Astrocyte of the spinal cord (primary cell): Measurements from ENCODE around the gene KMT2D.

ENCODE experiments used
- DNase-seq: peaks from one replicate; pipeline ENCODE4 v3.0.0; 2011; ENCODE audit warnings: low read depth, low spot score
- H3K4me3 ChIP-seq: 2 replicates; pipeline ENCODE4 v1.5.1; 2011; ENCODE audit warnings: low read depth, mild to moderate bottlenecking, low read length, moderate library complexity
- CTCF ChIP-seq: IDR thresholded peaks from 2 replicates; pipeline ENCODE4 v1.5.1; 2012; ENCODE audit warnings: low read depth, mild to moderate bottlenecking, low read length, inconsistent platforms
- in situ Hi-C: cut with HindIII; loops from 2 replicates; pipeline ENCODE4 v1.10.0; 2017; ENCODE audit warnings: low sequenced_read_pairs

Gene KMT2D, protein sequence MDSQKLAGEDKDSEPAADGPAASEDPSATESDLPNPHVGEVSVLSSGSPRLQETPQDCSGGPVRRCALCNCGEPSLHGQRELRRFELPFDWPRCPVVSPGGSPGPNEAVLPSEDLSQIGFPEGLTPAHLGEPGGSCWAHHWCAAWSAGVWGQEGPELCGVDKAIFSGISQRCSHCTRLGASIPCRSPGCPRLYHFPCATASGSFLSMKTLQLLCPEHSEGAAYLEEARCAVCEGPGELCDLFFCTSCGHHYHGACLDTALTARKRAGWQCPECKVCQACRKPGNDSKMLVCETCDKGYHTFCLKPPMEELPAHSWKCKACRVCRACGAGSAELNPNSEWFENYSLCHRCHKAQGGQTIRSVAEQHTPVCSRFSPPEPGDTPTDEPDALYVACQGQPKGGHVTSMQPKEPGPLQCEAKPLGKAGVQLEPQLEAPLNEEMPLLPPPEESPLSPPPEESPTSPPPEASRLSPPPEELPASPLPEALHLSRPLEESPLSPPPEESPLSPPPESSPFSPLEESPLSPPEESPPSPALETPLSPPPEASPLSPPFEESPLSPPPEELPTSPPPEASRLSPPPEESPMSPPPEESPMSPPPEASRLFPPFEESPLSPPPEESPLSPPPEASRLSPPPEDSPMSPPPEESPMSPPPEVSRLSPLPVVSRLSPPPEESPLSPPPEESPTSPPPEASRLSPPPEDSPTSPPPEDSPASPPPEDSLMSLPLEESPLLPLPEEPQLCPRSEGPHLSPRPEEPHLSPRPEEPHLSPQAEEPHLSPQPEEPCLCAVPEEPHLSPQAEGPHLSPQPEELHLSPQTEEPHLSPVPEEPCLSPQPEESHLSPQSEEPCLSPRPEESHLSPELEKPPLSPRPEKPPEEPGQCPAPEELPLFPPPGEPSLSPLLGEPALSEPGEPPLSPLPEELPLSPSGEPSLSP (N-terminal part only)

GRCh38 chr12:49060237-49061156 lies at the start of gene KMT2D:
TSS of gene KMT2D (minus strand) at chr12:49060794. CDS start at chr12:49055324, 5,470 bp downstream.
- peak within 1 kb of the TSS; percentile 95 for H3K4me3 ChIP-seq
- DNase-seq = peak; percentile 97
- peak; percentile 26 for TF ChIP-seq CTCF
- in situ Hi-C loops = no loop called here

DNA sequence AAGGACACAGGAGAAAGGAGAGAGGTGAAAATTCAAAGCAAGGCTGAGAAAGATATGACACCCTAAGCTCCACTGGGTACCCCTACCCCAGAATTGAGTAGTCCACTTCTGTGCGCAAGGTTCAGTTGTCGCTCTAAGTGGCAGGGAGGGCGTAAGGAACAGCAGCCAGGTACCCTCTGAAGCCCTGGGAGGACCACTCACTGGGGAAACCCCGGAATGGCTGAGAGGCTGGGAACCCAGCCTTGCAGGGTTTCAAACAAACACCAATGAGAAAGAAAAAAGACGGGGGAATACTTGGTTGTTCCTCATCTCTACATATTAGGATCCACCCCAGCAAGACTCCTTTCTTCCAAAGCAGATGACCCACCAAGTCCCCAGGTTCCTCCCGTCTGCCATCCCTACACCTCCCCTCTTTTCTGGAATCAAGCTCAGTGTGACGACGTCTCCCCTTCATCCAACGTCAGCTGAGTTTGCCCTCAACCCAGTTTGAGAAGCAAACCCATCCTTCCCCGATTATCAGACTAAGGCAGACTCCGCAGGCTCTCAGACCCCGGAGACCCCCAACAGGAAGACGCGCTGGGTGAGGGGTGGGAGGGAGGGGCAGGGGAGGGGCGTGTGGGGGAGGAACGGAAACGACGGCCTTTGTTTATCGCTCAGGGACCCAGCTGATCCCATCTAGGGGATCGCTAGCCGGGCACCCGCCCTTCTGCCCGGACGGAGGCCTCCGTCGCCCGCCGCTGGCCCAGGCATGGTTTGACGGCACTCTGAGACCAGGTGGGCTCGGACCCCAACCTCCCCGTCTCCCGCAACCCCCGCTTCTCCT lies 49.3 kb upstream of the KMT2D start:
- in situ Hi-C loops = no loop called here
- TF ChIP-seq CTCF = no peak
- H3K4me3 ChIP-seq = peak overlapping the region; percentile 94
- DNase-seq = no peak

DNA sequence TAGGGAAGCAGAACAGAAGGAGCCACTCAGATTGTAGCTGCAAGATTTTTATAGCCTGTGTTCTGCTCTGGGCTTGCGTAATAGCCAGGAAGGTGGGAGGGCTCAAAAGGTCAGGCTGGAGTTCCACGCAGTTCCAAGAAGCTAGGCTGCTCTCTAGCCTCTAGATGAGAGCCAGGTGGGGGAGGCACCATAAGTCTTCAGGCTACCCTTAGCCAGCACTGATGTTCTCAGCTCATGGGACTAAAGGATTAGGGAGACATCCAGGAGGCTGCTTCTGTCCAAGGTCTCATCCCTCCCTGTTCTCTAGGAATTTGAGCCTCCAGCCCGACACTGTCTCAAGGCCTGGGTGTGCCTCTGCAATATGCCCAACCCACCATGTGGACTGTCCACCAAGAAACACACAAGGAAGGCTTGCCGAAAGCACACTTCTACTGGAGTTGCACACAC lies 48.4 kb upstream of the KMT2D start:
- no peak for DNase-seq
- TF ChIP-seq CTCF = no peak
- in situ Hi-C loops = no loop called here
- H3K4me3 ChIP-seq = peak overlapping the region; percentile 94

GRCh38 chr12:49105504-49106084 lies 45.0 kb upstream of the KMT2D start:
- in situ Hi-C loops = no loop called here
- no peak for TF ChIP-seq CTCF
- no peak overlapping the region for H3K4me3 ChIP-seq
- peak; percentile 42 for DNase-seq

DNA sequence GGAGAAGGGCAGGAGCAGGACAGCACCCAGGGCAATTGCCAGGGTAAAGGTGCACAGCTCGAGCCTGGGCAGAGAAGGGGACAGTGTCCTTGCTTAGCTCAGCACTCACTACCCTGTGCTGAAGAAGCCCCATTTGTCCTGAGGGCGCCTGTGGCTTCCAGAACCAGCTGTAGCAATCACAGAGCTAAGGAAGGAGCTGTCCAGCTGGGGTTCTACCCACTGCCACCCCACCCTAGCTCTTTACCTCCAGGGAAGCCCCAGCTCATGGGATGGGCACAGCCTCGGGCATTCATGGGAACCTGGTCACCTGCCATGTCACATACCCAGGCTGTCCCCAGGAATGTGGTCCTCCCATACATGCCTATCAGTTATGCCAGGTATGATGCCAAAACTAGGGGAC lies 44.2 kb upstream of the KMT2D start:
- DNase-seq = no peak
- no peak overlapping the region for H3K4me3 ChIP-seq
- in situ Hi-C loops = no loop called here

More for the DNA sequence above, 44.2 kb upstream of the KMT2D start:
- TF ChIP-seq CTCF = no peak
